HUES48 (cell line): ENCODE results near the gene ACAD9.
A peak's percentile ranks its signal among the peaks of the same experiment; 100 is the strongest.
"Not testable (repeated sequence)": the region's sequence is repeated elsewhere in the genome, so short reads cannot be mapped to it uniquely, and the experiment has no call there.

Experiments
- H3K27ac ChIP-seq: one replicate; pipeline ENCODE4 v1.7.0; 2013; ENCODE audit warnings: low read depth, low read length, inconsistent platforms
- H3K27me3 ChIP-seq: 2 replicates; pipeline ENCODE4 v1.6.1; 2013; ENCODE audit warnings: mild to moderate bottlenecking, low read length; ENCODE audit not compliant: control insufficient read depth, insufficient read depth
- H3K36me3 ChIP-seq: 2 replicates; pipeline ENCODE4 v1.6.1; 2013; ENCODE audit warnings: low read length; ENCODE audit not compliant: control insufficient read depth, insufficient read depth
- H3K4me1 ChIP-seq: 2 replicates; pipeline ENCODE4 v1.6.1; 2013; ENCODE audit warnings: mild to moderate bottlenecking, low read length; ENCODE audit not compliant: control insufficient read depth, insufficient read depth
- H3K4me3 ChIP-seq: 2 replicates; pipeline ENCODE4 v1.5.1; 2013; ENCODE audit warnings: mild to moderate bottlenecking, low read depth, low read length
- H3K9ac ChIP-seq: 2 replicates; pipeline ENCODE4 v1.6.1; 2013; ENCODE audit warnings: mild to moderate bottlenecking, low read depth, low read length, moderate library complexity
- H3K9me3 ChIP-seq: 2 replicates; pipeline ENCODE4 v1.6.1; 2013; ENCODE audit warnings: low read length; ENCODE audit not compliant: control insufficient read depth, insufficient read depth

The ACAD9 gene

DNA sequence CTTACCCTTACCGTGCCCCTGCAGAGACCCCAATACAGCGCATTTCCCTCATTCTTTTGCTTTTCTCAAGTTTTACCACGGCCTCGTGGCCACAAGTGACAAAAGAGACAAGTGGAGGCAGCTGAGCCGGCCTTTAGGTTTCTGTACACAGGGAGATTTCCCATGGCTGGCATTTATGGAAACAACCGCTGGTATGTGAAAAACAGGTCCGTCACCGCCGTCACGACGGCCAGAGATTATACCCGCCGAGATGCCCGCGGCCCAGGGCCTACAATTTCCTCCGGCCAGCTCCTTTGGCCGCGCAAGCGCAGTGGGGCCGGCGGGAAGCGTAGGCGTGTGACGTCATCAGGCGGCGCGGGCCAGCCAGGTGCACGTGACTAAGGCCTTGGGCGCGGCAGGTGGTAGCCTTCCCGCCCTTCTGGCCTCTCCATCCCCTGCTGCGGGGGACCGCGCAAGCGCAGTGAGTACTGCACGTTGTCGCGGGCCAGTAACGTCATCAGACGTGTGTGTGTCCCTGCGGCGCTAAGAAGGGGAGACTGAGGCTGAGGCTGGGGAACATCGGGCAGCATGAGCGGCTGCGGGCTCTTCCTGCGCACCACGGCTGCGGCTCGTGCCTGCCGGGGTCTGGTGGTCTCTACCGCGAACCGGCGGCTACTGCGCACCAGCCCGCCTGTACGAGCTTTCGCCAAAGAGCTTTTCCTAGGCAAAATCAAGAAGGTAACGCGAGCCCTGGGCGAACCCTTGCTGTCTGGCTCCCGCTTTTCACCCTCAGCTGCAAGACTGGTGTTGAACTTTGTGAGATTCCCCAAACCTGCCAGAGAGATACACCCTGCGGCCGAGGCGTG lies at the start of gene ACAD9:
Gene ACAD9, plus strand, starts transcription at position 496 of the 845 bp plus-strand sequence. Its CDS starts 72 bp downstream, at position 568.
- Histone ChIP-seq H3K9me3 (no peaks in the 10 kb centered on the region), H3K27ac (peak within 1 kb of the TSS; percentile 96), H3K4me1 (no peaks in the 10 kb centered on the region)

DNA sequence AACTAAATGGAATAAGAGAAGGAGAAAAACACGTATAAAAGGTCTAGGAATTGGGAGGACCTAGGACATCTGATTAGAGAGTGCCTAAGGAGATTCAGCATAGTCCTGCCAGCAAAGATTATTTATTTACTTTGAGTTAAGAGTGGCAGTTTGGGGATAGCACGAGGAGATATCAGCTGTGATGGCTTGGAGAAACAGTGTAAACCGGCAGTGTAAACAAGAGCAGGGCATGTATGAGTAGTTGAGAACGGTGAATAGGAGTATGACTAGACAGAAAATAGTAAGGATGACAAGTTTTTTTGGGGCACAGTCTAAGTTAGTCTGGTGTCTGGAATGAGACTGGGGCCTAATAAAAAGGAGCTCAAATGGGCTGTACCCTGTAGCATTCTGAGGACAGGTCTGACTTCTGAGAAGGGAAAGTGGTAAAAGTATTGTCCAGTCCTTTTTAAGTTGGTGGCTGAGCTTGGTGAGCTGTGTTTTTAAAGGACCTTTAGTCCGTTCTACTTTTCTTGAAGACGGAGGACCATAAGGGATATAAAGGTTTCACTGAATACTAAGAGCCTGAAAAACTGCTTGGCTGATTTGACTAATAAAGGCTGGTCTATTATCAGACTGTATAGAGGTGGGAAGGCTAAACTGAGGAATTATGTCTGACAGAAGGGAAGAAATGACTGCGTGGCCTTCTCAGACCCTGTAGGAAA lies 49.3 kb upstream of the ACAD9 start:
- not testable (repeated sequence) for H3K4me3 ChIP-seq, H3K4me1 ChIP-seq, H3K9ac ChIP-seq, H3K27ac ChIP-seq, H3K36me3 ChIP-seq, H3K9me3 ChIP-seq, H3K27me3 ChIP-seq

More for the DNA sequence above, at the start of gene ACAD9:
- Histone ChIP-seq H3K36me3 (peaks cover 27% of the 10 kb centered on the region), H3K4me3 (peak within 1 kb of the TSS; percentile 89), H3K27me3 (no peaks in the 10 kb centered on the region; the same call in 1 of the 2 replicates), H3K9ac (peak within 1 kb of the TSS; percentile 93)

DNA sequence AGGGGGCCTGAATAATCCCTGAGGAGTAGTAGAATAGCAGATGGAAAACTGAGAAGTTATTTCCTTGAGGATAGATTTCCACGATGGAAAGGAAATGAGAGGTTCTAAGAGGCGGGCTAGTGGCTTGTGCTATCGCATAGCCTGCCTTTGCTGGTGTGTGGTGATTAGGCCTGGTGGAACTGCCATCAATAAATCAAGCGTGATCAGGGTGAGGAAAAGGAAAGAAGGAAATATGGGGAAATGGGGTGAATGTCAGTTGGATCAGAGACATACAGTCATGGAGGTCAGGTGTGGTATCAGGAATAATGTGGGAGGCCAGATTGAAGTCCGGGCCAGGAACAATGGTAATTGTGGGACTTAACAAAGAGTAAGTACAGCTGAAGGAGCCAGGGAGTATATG lies 48.7 kb upstream of the ACAD9 start:
- not testable (repeated sequence) for H3K36me3 ChIP-seq, H3K9ac ChIP-seq, H3K27me3 ChIP-seq, H3K4me1 ChIP-seq, H3K9me3 ChIP-seq, H3K4me3 ChIP-seq, H3K27ac ChIP-seq

DNA sequence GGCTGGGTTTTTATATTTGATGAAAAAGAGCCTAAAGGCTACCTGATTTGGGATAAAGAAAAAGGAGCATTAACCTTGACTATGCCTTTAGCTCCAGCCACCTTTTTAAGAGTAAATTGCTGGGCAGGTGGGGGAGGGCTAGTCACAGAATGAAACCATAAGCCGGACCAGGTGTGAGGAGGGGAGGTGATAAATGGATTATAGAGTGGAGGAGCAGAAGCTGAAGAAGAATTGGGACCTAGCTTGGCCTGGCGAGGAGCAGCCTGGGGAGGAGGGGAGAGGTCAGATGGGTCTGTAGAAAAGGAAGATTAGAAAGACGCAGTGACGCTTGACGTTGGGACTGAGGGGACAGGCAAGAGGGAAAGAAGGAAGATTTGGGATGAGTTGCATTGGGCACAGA lies 46.4 kb upstream of the ACAD9 start:
- not testable (repeated sequence) for H3K4me3 ChIP-seq, H3K27ac ChIP-seq, H3K4me1 ChIP-seq, H3K9ac ChIP-seq, H3K9me3 ChIP-seq, H3K36me3 ChIP-seq, H3K27me3 ChIP-seq

DNA sequence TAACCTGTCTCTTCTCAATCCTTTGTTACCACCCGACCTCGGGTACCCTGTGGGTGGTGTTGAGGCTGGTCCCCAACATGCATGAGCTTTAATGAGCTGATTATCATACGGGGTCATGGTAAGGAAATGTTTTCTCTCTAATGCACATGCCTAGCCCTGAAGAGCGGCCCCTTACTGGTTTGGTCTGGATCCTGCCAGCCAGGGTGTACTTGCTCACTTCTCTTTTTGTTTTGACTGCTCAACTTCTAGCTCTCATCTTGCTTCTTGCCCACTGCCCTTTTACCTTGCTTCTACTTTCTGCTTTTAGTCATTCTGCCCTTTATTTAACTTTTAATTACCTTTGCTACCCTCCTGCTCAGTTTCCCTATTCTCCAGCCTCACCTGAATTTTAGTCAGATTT lies 44.3 kb upstream of the ACAD9 start:
- H3K36me3 ChIP-seq = no peaks in the 10 kb centered on the region
- no peak overlapping the region for H3K27ac ChIP-seq
- H3K4me1 ChIP-seq = no peaks in the 10 kb centered on the region

DNA sequence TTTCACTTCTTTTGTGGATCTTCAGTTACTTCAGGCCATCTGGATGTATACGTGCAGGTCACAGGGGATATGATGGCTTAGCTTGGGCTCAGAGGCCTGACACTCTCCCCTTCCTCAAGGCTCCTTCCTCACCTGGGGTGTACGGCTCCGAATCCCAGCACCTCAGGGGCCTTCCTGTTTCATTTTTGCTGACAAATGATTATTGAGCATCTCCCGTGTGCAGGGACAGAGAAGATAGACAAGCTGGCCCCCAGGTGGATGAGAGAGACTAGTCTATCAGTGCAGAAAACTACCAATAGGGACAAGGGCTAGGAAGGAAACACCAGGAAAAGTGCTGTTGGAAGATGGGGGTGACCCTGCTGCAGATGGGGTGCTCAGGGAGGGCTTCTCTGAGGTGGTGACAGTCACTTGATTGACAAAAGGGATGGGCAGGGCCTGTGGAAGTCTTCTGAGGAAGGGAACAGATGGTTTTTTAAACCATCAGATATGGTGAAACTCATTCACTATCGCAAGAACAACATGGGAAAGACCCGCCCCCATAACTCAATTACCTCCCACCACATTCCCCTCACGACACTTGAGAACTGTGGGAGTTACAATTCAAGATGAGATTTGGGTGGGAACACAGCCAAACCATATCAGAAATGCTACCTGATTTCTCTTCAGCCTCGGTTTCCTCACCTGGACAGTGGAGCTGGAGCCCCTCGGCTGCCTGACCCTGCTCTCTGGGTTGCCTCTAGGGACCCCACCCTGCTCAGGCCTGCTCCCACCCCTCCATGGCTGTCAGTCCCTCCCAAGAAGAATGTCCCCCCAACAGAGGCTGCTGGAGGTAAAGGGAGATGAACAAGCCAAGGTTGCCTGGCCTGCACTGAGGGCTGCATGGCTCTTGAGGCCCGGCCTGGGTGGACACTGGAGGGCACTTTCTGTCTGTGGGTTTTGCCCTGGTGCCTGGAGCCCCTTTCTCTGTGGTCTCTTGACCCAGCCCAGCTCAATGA lies 37.2 kb upstream of the ACAD9 start:
- H3K4me3 ChIP-seq = no peak overlapping the region
- no peak overlapping the region for H3K27ac ChIP-seq
- no peaks in the 10 kb centered on the region for H3K36me3 ChIP-seq

More for the DNA sequence above, 44.3 kb upstream of the ACAD9 start:
- H3K9me3 ChIP-seq = no peaks in the 10 kb centered on the region
- H3K27me3 ChIP-seq = no peaks in the 10 kb centered on the region
- no peak overlapping the region for H3K4me3 ChIP-seq
- no peak overlapping the region for H3K9ac ChIP-seq

DNA sequence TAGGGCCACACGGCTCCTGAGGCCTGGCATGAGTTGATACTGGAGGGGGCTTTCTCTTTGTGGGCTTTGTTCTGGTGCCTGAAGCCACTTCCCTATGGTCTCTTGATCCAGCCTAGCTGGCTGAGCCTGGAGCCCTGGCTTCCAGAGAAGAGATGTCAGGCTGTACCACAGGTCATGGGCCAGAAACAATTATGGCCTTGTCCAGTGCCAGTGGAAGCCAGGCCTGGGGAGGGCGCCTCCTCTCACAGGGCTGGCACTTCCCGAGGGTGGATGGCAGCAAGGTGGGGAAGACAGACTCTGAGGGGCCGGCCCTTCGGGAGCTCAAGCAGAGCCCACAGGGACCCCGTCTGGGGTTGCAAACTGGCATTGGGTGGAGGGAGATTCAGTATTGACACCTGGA lies 34.9 kb upstream of the ACAD9 start:
- H3K27ac ChIP-seq = no peak overlapping the region
- no peaks in the 10 kb centered on the region for H3K36me3 ChIP-seq
- H3K4me3 ChIP-seq = no peak overlapping the region
- H3K27me3 ChIP-seq = no peaks in the 10 kb centered on the region
- no peak overlapping the region for H3K9ac ChIP-seq
- no peaks in the 10 kb centered on the region for H3K9me3 ChIP-seq
- peaks cover 6% of the 10 kb centered on the region for H3K4me1 ChIP-seq

More for the DNA sequence above, 37.2 kb upstream of the ACAD9 start:
- no peaks in the 10 kb centered on the region for H3K27me3 ChIP-seq
- H3K4me1 ChIP-seq = peaks cover 6% of the 10 kb centered on the region
- no peak overlapping the region for H3K9ac ChIP-seq
- no peaks in the 10 kb centered on the region for H3K9me3 ChIP-seq

DNA sequence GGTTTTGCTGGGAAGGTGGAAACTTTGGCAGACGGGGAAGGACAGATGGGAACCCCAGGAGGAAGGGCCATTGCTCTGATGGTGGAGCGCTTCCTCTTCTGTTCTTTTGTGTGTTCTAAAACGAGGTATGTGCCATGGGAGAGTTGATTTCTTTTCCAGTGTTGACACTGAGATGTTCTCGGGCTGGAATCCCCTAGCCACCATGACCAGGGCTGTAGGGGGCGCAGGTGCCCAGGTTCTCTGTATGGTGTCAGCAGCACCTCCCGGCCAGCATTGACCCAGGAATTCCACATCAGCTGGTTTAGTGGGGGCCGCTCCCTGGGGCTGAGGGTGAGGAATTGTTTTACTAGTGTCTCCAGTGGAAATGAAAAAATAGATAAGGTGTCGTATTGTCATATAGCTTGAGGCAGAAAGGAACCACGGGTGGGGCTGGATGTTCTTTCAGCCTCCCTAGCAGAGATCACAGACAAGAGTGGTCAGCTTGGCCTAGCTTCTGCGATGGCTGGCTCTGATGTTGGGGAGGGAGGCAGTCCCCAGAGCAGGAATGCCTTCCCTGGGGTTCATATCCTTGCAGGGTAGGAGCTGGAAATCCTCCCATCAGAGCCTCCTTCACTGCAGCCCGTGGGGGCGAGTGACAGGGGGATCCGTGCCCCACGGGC lies 34.2 kb upstream of the ACAD9 start:
- H3K9ac ChIP-seq = no peak overlapping the region
- H3K27me3 ChIP-seq = no peaks in the 10 kb centered on the region
- H3K36me3 ChIP-seq = no peaks in the 10 kb centered on the region
- H3K4me3 ChIP-seq = peak overlapping the region; percentile 58
- no peaks in the 10 kb centered on the region for H3K9me3 ChIP-seq
- peaks cover 6% of the 10 kb centered on the region for H3K4me1 ChIP-seq
- no peak overlapping the region for H3K27ac ChIP-seq

DNA sequence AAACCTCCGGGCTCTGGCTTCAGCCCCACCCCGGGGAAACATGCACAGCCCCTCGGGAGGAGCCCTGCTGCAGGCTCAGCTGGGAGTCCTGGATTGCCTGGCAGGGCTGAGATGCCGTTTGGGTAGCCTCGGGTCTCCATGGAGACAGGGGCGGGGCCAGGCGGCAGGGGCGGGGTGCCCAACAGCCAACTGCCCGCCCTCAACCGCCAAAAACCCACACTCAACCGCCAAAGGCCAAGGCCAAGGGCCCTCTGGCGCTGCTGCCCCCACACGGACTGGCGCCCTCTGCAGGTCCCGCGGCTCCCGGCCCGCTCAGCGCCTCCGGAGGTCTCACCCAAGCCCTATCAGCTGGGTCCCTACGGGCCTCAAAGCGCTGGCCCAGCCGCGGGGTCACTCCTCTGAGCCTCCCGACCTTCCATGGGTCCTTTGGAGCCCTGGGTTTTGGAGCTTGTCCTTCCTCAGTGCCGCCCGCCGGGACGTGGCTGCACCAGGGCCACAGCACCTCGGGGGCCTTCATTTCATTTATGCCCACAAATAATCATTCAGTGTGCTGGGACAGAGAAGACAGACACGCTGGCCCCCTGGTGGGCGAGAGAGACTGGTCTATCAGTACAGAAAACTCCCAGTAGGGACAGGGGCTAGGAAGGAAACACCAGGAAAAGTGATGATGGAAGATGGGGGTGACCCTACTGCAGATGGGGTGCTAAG lies 33.5 kb upstream of the ACAD9 start:
- H3K4me1 ChIP-seq = peaks cover 6% of the 10 kb centered on the region
- H3K36me3 ChIP-seq = no peaks in the 10 kb centered on the region
- H3K9me3 ChIP-seq = no peaks in the 10 kb centered on the region
- peak overlapping the region; percentile 58 for H3K4me3 ChIP-seq
- H3K27me3 ChIP-seq = no peaks in the 10 kb centered on the region
- no peak overlapping the region for H3K9ac ChIP-seq
- no peak overlapping the region for H3K27ac ChIP-seq

DNA sequence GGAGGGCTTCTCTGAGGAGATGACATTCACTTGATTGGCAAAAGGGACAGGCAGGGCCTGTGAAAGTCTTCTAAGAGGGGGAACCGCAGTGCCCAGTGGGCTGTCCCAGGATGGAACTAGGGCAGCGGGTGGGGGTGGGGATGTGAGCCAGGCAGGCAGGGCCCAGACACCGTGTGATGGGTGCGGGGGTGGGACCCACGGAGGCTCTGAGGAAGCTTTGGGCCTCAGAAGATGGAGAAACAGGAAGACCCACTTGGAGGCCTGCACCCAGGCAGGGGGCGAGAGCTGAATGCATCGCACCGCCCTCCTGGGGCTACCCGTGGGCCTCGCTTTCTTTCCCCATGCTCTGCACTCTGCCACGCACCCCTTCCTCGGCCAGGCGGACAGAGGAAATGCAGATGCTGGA lies 32.9 kb upstream of the ACAD9 start:
- no peak overlapping the region for H3K9ac ChIP-seq
- H3K4me3 ChIP-seq = no peak overlapping the region
- no peaks in the 10 kb centered on the region for H3K27me3 ChIP-seq
- no peaks in the 10 kb centered on the region for H3K36me3 ChIP-seq
- H3K4me1 ChIP-seq = peaks cover 6% of the 10 kb centered on the region
- H3K27ac ChIP-seq = no peak overlapping the region
- no peaks in the 10 kb centered on the region for H3K9me3 ChIP-seq
